HG03025 (cell line): ENCODE data around the gene COL4A6.
"Not testable (repeated sequence)": the region's sequence is repeated elsewhere in the genome, so short reads cannot be mapped to it uniquely, and the experiment has no call there.

Experiments
- ATAC-seq: cut with Tn5 transposase; IDR thresholded peaks from one replicate; pipeline ENCODE4 v1.9.1; 2021; ENCODE audit warnings: mild to moderate bottlenecking, moderate library complexity; ENCODE audit not compliant: unreplicated experiment, low FRiP score

Gene COL4A6

GRCh38 chrX:108438110-108438623, at the start of gene COL4A6:
COL4A6 (minus strand) TSS chrX:108438422; CDS start chrX:108438196, 226 bp downstream.
- no peak for ATAC-seq

GRCh38 chrX:108485960-108486359, 47.7 kb upstream of the COL4A6 start:
- no peak for ATAC-seq

- ATAC-seq = no peak
Observed at GRCh38 chrX:108484251-108484650, 46.0 kb upstream of the COL4A6 start.

GRCh38 chrX:108481528-108481927, 43.3 kb upstream of the COL4A6 start:
- not testable (repeated sequence) for ATAC-seq

GRCh38 chrX:108473979-108474378, 35.8 kb upstream of the COL4A6 start:
- no peak for ATAC-seq

- no peak for ATAC-seq
Observed at GRCh38 chrX:108468486-108468885, 30.3 kb upstream of the COL4A6 start.

GRCh38 chrX:108464604-108465003, 26.4 kb upstream of the COL4A6 start:
- ATAC-seq = no peak

- no peak for ATAC-seq
Observed at GRCh38 chrX:108456971-108457477, 18.8 kb upstream of the COL4A6 start.

- ATAC-seq = no peak
Observed at GRCh38 chrX:108453841-108454240, 15.6 kb upstream of the COL4A6 start.

GRCh38 chrX:108447303-108447702, 9.1 kb upstream of the COL4A6 start:
- no peak for ATAC-seq

GRCh38 chrX:108442901-108443464, 4.8 kb upstream of the COL4A6 start:
- ATAC-seq = no peak

GRCh38 chrX:108439961-108440696, 1.9 kb upstream of the COL4A6 start:
- no peak for ATAC-seq

- no peak for ATAC-seq
Observed at GRCh38 chrX:108439426-108439942, 1.3 kb upstream of the COL4A6 start, which contains the start of gene COL4A5. COL4A5 (plus strand) TSS chrX:108439838; CDS start chrX:108440126, 288 bp downstream.

GRCh38 chrX:108437349-108438109, 693 bp downstream of the COL4A6 start:
- ATAC-seq = no peak

- ATAC-seq = no peak
Observed at GRCh38 chrX:108435261-108435660, 3.0 kb downstream of the COL4A6 start.

GRCh38 chrX:108426262-108426661, 12.0 kb downstream of the COL4A6 start:
- ATAC-seq = no peak

GRCh38 chrX:108420481-108420880, 17.7 kb downstream of the COL4A6 start:
- ATAC-seq = no peak

GRCh38 chrX:108419401-108419800, 18.8 kb downstream of the COL4A6 start:
- ATAC-seq = no peak

- ATAC-seq = peak; percentile 83
Observed at GRCh38 chrX:108417257-108417656, 21.0 kb downstream of the COL4A6 start.

- no peak for ATAC-seq
Observed at GRCh38 chrX:108415891-108416290, 22.3 kb downstream of the COL4A6 start.

GRCh38 chrX:108415146-108415545, 23.1 kb downstream of the COL4A6 start:
- ATAC-seq = no peak
